NCI-H82 treated with DMSO at 0.1 percent for 48 hours (cell line): Measurements from ENCODE around the gene EXOSC9.

Experiments
- DNase-seq: peaks from one replicate; lab custom pipeline; 2025; ENCODE audit not compliant: unreplicated experiment; lab: John Stamatoyannopoulos, UW

The EXOSC9 gene

DNA sequence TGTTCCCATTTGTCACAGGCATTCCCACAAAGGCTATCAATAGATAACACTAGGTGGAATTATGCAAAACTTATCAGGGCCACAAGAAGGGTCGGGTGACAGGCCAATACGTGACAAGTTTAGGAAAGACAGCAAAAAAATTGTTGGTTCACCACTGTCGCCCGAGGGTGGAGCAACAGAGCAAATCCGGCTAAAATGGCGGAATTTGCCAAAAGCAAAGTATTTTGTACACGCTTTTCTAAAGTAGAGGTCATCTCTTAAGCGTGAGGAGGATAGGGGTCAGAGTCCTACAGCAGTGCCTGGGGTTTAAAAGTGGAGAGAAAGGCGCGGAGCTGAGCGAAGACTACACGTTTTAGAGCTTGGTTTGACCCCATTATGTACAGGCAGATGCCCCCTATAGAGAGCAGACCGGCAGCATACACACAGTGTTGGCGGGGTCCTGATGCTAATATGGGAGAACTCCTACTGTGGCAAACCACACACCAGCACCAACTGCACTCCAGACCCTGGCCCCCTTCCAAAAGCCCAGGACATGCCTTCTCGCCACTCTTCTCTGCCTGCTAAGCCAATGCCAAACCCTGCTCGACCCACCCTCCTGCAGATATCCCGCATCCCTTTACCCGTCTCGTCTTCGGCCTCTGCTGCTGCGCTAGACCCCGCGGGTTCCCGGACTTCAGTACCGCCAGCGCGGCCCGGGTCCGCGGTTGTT is 21.8 kb downstream of the EXOSC9 start:
- no peak for DNase-seq

DNA sequence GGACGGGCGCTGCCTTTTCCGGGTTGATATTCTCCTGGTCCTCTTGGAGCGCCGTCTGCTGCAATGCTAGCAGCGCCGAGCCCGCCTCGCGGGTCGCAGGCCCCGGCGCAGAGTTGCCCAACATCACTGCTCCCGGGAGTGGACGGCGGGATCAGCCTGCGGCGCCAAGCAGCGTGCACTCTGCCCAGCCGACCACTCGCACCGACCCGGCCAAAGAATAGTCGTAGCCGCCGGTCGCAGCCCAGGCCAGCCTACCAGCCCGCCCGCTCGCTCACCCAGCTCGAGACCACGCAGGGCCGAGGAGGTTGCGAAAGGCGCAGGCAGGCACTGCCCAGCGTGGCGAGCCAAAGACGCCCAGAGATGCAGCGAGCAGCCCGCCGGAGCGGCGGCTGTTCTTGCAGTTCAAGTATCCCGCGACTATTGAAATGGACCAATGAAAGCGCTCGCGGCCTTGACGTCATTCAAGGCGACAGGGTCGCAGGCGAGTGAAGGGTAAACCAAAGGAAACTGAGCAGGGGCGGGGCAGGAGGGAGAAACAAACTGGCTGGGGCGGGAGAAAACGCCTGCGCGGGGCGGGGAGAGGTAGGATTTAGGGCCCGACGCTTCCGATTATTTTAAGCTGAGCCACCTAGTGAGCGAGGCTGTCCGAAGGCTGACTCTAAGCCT is 22.5 kb downstream of the EXOSC9 start, which contains the start of gene CCNA2:
CCNA2 (minus strand) TSS at position 379 of the 666 bp plus-strand sequence; CDS start at position 124, 255 bp downstream.
- peak; percentile 94 for DNase-seq

DNA sequence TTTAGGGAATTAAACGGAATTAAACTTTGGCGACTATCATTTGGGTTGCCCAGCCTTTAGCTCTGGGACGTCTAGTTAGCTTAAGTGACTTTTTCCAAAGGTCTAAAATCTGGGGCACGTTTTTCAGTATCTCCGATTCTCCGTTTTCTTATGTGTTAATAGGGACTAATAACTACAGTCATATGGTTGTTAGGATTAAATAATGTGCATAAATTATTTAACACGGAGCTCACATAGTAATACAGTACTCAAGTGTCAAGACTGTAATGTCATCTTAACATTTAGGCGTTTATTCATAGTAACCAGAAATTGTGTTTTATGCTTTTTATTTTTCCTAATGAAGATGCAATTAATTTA is 23.0 kb downstream of the EXOSC9 start:
- DNase-seq, result no peak

DNA sequence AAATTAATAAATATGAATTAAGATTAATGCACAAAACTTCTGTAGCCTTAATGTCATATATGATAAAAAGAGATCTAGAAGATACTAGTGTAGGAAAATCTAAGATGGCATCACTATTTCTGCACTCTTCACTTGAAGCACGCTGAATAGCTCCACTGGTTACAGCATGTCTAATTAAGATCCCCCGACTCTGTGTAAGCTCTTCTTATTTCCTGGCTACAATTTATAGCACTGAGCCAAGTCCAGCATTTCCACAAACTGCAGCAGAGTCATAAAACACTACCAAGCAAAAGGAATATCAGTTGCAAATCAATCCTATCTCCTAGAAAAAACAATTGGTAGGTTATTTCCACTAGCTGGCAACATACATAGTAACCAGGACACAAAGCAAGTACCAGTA is 23.8 kb downstream of the EXOSC9 start:
- peak; percentile 46 for DNase-seq

DNA sequence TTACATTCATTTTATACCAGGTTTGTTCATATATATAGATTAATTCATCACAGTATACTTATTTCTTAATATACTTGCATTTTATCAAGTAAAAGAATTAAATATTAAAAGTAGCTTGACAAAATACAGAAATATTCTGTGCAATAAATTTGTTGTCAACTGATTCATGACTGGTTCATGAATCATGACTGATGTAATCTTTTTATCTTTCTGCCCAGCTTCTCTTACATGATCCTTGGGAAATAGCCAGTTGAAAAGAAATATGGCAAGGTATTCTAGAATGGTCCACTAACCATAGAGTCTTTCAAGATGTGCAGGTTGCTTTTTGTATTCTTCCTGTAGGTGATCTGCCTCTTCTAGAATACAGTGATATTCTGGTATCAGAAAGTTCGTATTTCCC is 26.7 kb downstream of the EXOSC9 start:
- DNase-seq, result no peak

DNA sequence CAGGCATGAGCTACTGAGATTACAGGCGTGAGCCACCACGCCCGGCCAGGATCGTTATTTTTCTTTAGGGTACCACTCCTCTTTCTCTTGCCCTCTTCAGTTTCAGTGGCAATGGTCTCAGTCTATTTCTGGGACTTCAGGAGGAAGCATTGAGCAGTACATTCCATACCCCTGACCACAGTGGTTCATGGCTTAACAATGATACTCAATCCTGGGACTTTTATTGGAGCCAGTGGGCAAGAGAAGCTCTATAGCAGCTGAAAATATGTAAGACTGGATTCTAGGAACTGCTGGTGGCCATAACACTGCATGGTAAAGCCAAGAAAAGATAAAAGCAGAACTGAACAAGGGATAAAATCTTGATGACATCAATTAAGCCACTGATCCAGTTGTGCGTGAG is 28.4 kb downstream of the EXOSC9 start:
- DNase-seq, result no peak

GRCh38 chr4:121838136-121838535 is 37.0 kb downstream of the EXOSC9 start:
- no peak for DNase-seq

DNA sequence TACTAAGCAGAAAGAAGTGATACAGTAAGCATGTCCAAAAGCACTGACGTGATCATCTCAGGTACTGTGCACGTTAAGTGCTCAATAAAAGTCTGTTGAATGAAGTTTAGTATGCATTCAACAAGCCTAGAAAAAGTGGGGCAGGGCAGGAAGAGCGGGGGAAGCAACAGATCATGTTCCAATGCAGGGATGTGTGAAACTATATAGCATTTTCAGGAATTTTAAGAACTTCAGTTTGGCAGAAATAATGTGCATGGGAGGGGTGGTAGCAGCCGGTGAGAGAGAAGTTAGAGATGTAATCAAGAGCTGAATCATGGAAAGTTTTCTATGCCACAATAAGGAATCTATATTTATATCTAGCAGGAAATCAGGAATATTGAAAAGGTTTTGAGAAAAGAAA is 41.7 kb downstream of the EXOSC9 start:
- DNase-seq, result no peak

- DNase-seq, result no peak
Observed at GRCh38 chr4:121846662-121847061, 45.5 kb downstream of the EXOSC9 start.

DNA sequence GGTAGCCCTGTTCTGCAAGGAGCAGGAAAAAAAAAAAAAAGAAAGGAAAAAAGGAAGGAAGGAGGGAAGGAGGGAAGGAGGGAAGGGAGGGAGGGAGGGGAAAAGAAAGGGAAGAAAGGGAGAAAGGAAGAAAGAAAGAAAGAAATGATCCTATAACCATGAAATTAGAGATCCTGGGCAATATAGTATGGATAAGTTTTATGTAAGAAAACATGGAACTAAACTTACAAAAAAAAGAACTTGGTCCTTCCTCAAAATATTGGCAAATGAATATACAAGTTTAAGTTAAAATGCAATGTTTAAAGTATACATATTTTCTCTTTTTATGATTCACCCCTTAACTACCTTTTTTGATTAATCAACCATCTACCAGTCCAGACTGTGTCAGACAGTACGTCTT is 50.2 kb downstream of the EXOSC9 start:
- no peak for DNase-seq

- no peak for DNase-seq
Observed at GRCh38 chr4:121860121-121860520, 59.0 kb downstream of the EXOSC9 start.

DNA sequence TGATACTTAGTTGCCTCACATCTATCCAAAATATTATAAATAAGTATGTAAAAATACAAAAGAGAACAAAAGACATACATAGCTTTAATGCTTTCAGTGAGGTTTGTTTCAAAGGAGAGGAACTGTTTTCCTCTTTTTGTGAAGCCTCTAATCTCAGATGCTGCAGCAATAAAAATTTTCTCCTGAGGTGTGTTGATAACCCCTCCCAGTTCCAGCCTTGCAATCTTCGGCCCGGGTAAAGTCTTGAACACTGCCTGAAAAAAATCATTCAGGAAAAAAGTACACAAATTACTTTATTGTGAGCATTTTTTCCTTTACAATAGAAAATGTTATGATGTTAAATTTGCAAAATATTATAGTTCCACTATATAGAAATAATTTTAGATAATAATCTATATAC is 60.3 kb downstream of the EXOSC9 start:
- DNase-seq, result no peak

- no peak for DNase-seq
Observed at GRCh38 chr4:121863799-121864198, 62.7 kb downstream of the EXOSC9 start.
